ENCODE results near the gene GALNT10. TPM values are rescaled to one million over a fixed set of nuclear protein-coding genes. Genes with fewer than 3 reads are reported as not detected.

The GALNT10 gene
- total RNA-seq, 1 experiment from 2014 or later: 27.8 TPM

DNA sequence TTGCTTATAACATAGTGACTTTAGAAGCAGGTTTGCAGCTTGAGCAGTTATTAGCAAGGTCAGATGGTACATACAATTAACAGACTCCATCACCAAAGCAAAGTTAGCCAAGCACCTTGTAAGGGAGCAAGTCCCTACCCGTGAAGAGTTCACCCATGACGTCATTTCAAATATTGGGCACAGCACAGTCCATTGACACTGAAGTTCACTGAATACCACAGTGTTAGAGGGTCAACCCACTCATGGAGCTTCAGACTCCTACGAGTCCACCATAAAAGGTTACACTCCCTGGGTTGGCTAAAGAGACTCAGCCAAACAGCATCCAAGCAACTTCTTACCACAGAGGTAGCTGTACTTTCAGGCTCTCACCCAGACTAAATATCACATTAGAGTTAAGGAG lies 77.5 kb downstream of the GALNT10 start:
- Histone ChIP-seq H3K27me3 (ENCODE audit: insufficient read depth, low read length) (no peaks in the 10 kb centered on the region), H4K20me1 (ENCODE audit: insufficient read depth) (no peaks in the 10 kb centered on the region), H3K27ac (ENCODE audit: low read depth, low read length) (no peak overlapping the region), H3K9me2 (ENCODE audit: insufficient read depth) (no peaks in the 10 kb centered on the region), H3K79me2 (ENCODE audit: insufficient read depth, low read length) (no peaks in the 10 kb centered on the region), H2AFZ (ENCODE audit: low read depth, low read length, poor library complexity, severe bottlenecking) (no peak overlapping the region), H3K9me3 (ENCODE audit: control insufficient read depth in 1 of 2, insufficient read depth in 1 of 2, low read depth in 1 of 2, low read length in 2 of 2) (no peaks in the 10 kb centered on the region), H3K36me3 (ENCODE audit: control insufficient read depth in 1 of 2, insufficient read depth in 2 of 2, low read length in 2 of 2) (no peaks in the 10 kb centered on the region), H3K4me2 (ENCODE audit: low read length) (no peak overlapping the region), H3K9ac (ENCODE audit: low read length) (no peak overlapping the region), H3K4me1 (ENCODE audit: control insufficient read depth in 1 of 2, insufficient read depth in 2 of 2, low read length in 2 of 2) (peaks cover 0 to 8% of the 10 kb centered on the region in 2 experiments; a peak in 1 of 4 replicates), H3K4me3 (replicated peaks in 1 of 2; ENCODE audit: low read depth in 1 of 2, low read length in 2 of 2) (no peak overlapping the region)
- TF ChIP-seq SRF (IDR thresholded peaks at IDR 0.05; ENCODE audit: low read depth): no peak
- TF ChIP-seq, protein P1, sequence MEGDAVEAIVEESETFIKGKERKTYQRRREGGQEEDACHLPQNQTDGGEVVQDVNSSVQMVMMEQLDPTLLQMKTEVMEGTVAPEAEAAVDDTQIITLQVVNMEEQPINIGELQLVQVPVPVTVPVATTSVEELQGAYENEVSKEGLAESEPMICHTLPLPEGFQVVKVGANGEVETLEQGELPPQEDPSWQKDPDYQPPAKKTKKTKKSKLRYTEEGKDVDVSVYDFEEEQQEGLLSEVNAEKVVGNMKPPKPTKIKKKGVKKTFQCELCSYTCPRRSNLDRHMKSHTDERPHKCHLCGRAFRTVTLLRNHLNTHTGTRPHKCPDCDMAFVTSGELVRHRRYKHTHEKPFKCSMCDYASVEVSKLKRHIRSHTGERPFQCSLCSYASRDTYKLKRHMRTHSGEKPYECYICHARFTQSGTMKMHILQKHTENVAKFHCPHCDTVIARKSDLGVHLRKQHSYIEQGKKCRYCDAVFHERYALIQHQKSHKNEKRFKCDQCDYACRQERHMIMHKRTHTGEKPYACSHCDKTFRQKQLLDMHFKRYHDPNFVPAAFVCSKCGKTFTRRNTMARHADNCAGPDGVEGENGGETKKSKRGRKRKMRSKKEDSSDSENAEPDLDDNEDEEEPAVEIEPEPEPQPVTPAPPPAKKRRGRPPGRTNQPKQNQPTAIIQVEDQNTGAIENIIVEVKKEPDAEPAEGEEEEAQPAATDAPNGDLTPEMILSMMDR (IDR thresholded peaks at IDR 0.05 in 2 of 3, conservative IDR thresholded peaks at IDR 0.05 in 1 of 3; ENCODE audit: borderline replicate concordance in 1 of 3, insufficient read depth in 1 of 3, low read depth in 2 of 3, low read length in 2 of 3): no peak
- no peak for TF ChIP-seq JUND (IDR thresholded peaks at IDR 0.05)
- no peak for TF ChIP-seq FOSL1 (IDR thresholded peaks at IDR 0.05; ENCODE audit: low read depth)
- TF ChIP-seq CBX3 (IDR thresholded peaks at IDR 0.05; ENCODE audit: low read depth): no peak
- TF ChIP-seq, protein P2, sequence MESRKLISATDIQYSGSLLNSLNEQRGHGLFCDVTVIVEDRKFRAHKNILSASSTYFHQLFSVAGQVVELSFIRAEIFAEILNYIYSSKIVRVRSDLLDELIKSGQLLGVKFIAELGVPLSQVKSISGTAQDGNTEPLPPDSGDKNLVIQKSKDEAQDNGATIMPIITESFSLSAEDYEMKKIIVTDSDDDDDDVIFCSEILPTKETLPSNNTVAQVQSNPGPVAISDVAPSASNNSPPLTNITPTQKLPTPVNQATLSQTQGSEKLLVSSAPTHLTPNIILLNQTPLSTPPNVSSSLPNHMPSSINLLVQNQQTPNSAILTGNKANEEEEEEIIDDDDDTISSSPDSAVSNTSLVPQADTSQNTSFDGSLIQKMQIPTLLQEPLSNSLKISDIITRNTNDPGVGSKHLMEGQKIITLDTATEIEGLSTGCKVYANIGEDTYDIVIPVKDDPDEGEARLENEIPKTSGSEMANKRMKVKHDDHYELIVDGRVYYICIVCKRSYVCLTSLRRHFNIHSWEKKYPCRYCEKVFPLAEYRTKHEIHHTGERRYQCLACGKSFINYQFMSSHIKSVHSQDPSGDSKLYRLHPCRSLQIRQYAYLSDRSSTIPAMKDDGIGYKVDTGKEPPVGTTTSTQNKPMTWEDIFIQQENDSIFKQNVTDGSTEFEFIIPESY (IDR thresholded peaks at IDR 0.05; ENCODE audit: extremely low read depth, insufficient replicate concordance, low read length): no peak
- no peak for TF ChIP-seq YY1 (IDR thresholded peaks at IDR 0.05; ENCODE audit: extremely low read depth, insufficient replicate concordance, low read depth, low read length)
- BruUV-seq (replicated peaks): no TSS peak
- RAD21 ChIA-PET (ENCODE audit: low non-redundant PET in 1 of 2, low total read pairs in 2 of 2, uncharacterized antibody in 2 of 2, unreplicated experiment in 2 of 2): no interaction called here
- ATAC-seq (no peak), DNase-seq (ENCODE audit: low read depth, low spot score) (no peak)
- POLR2A ChIA-PET: no interaction called here
- CTCF ChIA-PET: no interaction called here
- intact Hi-C loops (cut with micrococcal nuclease): no loop called here

Data from HCT116 (cell line).